Activated CD8-positive, alpha-beta memory T cell treated with anti-CD3 and anti-CD28 coated beads for 1 hour (primary cell): ENCODE results near the gene SUN3.
A peak's percentile ranks its signal among the peaks of the same experiment; 100 is the strongest.
"Not testable (repeated sequence)": the region's sequence is repeated elsewhere in the genome, so short reads cannot be mapped to it uniquely, and the experiment has no call there.

Experiments used
- DNase-seq, 2 donors: peaks; one replicate each; pipeline ENCODE4 v3.0.0-alpha.2; 2020; ENCODE audit warnings: low read depth in 1 of 2; ENCODE audit errors: extremely low read depth in 1 of 2

The SUN3 gene

GRCh38 chr7:47946581-47947354 is 82.1 kb downstream of the SUN3 start:
- no peak for DNase-seq

GRCh38 chr7:47945261-47946015 is 83.5 kb downstream of the SUN3 start:
- peak; percentile 57 to 65 for DNase-seq

DNA sequence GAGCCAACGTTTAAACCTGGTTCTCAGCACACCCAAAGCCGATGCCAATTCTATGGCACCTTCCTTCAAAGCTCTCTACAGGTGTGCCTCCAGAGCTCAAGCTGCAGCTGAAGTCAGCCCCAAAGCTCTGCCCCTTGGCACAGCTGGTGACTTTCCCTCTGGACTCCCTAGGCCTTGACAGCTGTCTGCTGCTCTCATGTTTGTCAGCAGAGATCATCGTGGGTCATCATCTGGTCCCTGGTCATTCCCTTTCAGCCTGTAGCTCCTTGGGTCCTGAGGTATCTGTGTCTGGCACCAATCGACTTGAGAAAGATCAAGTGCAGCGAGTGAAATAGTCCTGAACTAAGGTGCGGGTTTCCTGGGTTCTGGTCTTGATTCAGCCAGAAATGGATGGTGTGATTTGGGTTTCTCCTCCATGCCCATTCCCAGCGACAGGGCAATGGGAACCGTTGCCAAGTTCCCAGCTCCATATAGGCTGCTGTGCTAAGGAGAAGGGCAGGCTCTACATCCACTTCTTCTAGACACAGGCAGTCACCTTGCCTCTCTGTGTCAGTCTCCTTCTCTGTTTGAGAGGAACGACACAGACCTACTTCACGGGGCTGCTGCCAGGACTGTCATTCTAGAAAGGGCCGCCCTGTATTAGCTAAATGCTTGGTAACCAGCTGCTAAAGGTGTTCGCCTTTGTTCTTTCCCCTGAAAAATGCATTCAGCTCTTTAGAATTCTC is 84.2 kb downstream of the SUN3 start:
- no peak for DNase-seq

DNA sequence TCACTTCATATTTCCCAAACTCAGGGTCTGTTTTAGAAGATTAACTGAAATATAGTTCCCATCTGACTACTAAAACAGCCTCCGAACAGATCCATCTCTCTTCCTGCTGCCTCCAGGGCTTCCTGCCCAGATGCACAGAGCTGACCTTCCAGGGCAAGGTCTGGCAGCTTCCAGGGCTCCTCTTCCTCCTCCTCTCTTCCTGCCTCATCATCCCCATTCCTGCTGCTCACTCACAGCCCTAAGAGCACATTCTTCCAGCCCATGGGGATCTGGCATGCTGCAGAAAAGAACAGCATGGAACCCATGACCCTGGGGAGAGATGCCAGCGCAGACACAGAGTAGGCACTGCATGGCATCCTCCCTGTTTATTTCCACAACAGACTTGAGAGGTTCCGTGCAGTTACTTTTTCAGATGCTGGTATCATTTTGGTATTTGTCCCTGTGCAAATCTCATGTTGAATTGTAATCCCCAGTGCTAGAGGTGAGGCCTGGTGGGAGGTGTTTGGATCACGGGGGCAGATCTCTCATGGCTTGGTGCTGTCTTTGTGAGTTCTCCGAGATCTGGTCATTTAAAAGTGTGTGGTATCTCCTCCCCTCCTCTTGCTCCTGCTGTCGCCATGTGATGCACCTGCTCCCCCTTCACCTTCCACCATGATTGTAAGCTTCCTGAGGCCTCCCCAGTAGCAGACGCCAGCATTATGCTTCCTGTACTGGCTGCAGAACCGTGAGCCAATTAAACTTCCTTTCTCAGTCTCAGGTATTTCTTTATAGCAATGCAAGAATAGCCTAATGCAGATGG is 85.0 kb downstream of the SUN3 start:
- DNase-seq, result no peak

DNA sequence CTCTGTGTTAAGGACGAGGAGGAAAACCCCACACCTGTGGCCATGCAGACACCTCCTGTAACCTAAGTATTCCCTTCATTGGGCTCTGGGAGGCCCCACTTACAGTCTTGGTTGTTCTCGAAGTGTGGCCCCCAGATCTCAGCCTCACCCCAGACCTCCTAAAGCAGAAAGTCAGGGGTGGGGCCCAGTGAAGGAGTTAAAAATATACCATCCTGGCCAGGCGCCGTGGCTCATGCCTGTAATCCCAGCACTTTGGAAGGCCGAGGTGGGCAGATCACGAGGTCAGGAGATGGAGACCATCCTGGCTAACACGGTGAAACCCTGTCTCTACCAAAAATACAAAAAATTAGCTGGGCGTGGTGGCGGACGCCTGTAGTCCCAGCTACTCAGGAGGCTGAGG is 86.3 kb downstream of the SUN3 start:
- DNase-seq, result not testable (repeated sequence)

- no peak for DNase-seq
Measured at GRCh38 chr7:47942132-47942531, 86.8 kb downstream of the SUN3 start.

DNA sequence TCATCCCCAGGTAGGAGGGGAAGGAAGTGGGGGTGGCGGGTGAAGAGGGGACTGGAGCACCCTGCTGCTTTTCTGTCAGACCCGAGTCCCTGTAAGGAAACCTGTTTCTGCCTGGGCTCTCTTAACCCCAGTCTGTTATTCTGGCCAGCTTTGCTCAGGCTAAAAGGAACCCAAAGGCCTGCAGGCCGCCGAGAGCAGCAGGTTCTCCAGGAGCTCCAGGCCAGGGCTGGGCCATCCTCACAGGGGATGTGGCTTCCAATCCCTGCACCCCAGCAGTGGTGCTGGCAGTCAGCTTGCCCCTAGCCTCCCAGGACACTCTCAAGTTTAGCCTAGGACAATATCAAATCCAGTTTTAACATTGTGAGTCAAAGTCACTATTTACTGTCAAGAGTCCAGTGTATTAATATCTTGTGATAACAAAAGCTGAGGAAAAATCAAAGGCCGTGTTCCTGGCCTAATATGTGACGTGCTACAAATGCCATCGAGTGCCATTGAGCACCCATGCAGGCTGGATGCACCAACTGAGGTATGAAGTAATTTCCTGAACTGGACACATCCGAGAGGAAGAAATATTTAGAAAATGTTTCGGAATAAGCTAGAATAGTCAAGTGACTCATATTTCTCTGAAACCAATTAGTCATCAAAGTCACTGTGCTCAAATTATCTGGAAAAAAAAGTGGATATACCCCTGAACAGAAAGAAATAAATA is 87.6 kb downstream of the SUN3 start:
- no peak for DNase-seq

- no peak for DNase-seq
Measured at GRCh38 chr7:47940088-47941013, 88.6 kb downstream of the SUN3 start.

- no peak for DNase-seq
Measured at GRCh38 chr7:47939425-47940036, 89.4 kb downstream of the SUN3 start.

- no peak for DNase-seq
Measured at GRCh38 chr7:47938574-47939165, 90.2 kb downstream of the SUN3 start.

GRCh38 chr7:47937711-47938573 is 91.0 kb downstream of the SUN3 start:
- no peak for DNase-seq
